Brain microvascular endothelial cell (primary cell): ENCODE data around the gene AGMO.

ENCODE experiments used
- DNase-seq: peaks from one replicate; pipeline ENCODE4 v3.0.0-alpha.2; 2020
- H3K27ac ChIP-seq: fragments of 250-450 bp; sonication (Bioruptor Pico); 2 replicates; pipeline ENCODE4 v1.5.1; 2020; ENCODE audit warnings: mild to moderate bottlenecking, moderate library complexity
- H3K27me3 ChIP-seq: fragments of 250-450 bp; sonication (Bioruptor Pico); replicated peaks from 2 replicates; pipeline ENCODE4 v1.5.1; 2020; ENCODE audit warnings: mild to moderate bottlenecking
- H3K36me3 ChIP-seq: fragments of 250-450 bp; sonication (Bioruptor Pico); replicated peaks from 2 replicates; pipeline ENCODE4 v1.5.1; 2020; ENCODE audit warnings: mild to moderate bottlenecking
- H3K4me3 ChIP-seq: 2 replicates; pipeline ENCODE4 v1.5.1; 2011; ENCODE audit warnings: low read depth, mild to moderate bottlenecking, control low read depth, low read length, moderate library complexity
- in situ Hi-C: cut with HindIII; loops from 2 replicates; pipeline ENCODE4 v1.10.0; 2017; ENCODE audit warnings: low sequenced_read_pairs, low pct_ligation_motif_present
- TF ChIP-seq, protein P1 (sequence below): IDR thresholded peaks from 2 replicates; pipeline ENCODE4 v1.5.1; 2011; ENCODE audit warnings: low read depth, mild to moderate bottlenecking, moderate library complexity, low read length, control low read depth, inconsistent platforms; ENCODE audit errors: missing control alignments

Gene AGMO

DNA sequence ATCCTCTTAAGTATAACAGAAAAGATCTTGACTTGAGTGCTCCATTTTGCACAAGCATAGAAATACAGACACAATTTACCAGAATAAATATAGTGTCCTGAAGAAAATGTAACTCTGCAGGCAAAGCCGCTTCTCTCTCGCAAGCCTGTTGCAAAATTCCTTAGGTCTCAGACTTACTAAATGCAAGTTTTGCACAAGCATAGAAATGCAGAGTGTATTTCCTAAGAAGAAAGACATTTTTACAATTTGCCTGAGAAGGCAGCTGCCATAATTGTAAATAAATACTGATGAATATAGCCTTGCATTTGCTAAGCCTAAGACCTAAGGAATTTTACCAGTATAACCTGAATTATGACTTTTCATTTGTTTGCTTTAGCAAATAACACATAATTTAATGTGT, 67.1 kb downstream of the AGMO start:
- H3K27ac ChIP-seq = no peak overlapping the region
- TF ChIP-seq, protein P1, sequence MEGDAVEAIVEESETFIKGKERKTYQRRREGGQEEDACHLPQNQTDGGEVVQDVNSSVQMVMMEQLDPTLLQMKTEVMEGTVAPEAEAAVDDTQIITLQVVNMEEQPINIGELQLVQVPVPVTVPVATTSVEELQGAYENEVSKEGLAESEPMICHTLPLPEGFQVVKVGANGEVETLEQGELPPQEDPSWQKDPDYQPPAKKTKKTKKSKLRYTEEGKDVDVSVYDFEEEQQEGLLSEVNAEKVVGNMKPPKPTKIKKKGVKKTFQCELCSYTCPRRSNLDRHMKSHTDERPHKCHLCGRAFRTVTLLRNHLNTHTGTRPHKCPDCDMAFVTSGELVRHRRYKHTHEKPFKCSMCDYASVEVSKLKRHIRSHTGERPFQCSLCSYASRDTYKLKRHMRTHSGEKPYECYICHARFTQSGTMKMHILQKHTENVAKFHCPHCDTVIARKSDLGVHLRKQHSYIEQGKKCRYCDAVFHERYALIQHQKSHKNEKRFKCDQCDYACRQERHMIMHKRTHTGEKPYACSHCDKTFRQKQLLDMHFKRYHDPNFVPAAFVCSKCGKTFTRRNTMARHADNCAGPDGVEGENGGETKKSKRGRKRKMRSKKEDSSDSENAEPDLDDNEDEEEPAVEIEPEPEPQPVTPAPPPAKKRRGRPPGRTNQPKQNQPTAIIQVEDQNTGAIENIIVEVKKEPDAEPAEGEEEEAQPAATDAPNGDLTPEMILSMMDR = no peak
- no peaks in the 10 kb centered on the region for H3K36me3 ChIP-seq
- H3K27me3 ChIP-seq = no peaks in the 10 kb centered on the region
- in situ Hi-C loops = no loop called here
- DNase-seq = no peak
- no peak overlapping the region for H3K4me3 ChIP-seq

- no peak for DNase-seq
- H3K36me3 ChIP-seq = no peaks in the 10 kb centered on the region
- TF ChIP-seq, protein P1 = no peak
Measured at GRCh38 chr7:15491361-15491760, 70.5 kb downstream of the AGMO start.

GRCh38 chr7:15490291-15490690, 71.5 kb downstream of the AGMO start:
- no peaks in the 10 kb centered on the region for H3K27me3 ChIP-seq
- DNase-seq = no peak
- no peak overlapping the region for H3K4me3 ChIP-seq
- TF ChIP-seq, protein P1 = no peak
- no peaks in the 10 kb centered on the region for H3K36me3 ChIP-seq
- in situ Hi-C loops = no loop called here
- H3K27ac ChIP-seq = no peak overlapping the region

More at GRCh38 chr7:15491361-15491760, 70.5 kb downstream of the AGMO start:
- in situ Hi-C loops = no loop called here
- Histone ChIP-seq H3K4me3 (no peak overlapping the region), H3K27ac (no peak overlapping the region), H3K27me3 (no peaks in the 10 kb centered on the region)

DNA sequence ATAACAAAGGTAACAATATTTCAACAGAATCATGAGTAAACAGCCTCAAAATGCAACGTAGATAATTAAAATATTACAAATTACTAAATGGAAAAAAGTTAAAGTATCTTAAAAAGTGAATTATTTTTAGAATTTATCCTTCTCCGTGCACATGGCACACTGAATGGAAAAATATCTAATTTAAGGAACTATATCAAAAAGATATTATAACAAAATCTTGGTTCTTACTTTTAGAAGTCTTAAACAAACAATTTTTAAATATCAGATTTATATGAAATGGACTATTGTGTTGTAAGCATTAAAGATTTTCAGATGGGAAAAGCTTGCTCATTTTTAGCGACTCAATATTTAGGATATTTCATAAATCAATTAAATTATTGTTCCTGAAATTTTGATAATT, 72.0 kb downstream of the AGMO start:
- H3K27ac ChIP-seq = no peak overlapping the region
- H3K27me3 ChIP-seq = no peaks in the 10 kb centered on the region
- in situ Hi-C loops = no loop called here
- DNase-seq = no peak
- H3K4me3 ChIP-seq = no peak overlapping the region
- no peaks in the 10 kb centered on the region for H3K36me3 ChIP-seq
- TF ChIP-seq, protein P1 = no peak

DNA sequence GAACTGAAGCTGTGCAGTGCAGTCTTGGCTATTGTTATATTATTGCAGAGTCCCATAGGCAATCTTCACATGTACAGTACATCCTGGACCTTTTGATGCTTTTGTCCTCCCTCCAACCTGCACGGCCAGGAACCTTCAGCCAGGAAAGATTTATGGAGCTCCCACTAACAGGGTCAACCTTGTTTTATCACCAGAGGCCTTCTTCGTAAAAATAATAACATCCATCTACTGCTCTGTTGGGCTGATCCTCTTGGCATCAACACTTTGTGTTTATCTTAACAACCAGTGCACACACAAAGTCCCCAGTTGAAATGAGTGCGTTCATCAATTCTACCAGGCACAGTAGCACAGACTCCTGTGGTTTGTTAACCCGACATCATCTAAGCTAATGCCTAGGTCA, 72.4 kb downstream of the AGMO start:
- in situ Hi-C loops = no loop called here
- no peaks in the 10 kb centered on the region for H3K36me3 ChIP-seq
- H3K4me3 ChIP-seq = no peak overlapping the region
- TF ChIP-seq, protein P1 = no peak
- DNase-seq = no peak
- H3K27me3 ChIP-seq = no peaks in the 10 kb centered on the region
- no peak overlapping the region for H3K27ac ChIP-seq

DNA sequence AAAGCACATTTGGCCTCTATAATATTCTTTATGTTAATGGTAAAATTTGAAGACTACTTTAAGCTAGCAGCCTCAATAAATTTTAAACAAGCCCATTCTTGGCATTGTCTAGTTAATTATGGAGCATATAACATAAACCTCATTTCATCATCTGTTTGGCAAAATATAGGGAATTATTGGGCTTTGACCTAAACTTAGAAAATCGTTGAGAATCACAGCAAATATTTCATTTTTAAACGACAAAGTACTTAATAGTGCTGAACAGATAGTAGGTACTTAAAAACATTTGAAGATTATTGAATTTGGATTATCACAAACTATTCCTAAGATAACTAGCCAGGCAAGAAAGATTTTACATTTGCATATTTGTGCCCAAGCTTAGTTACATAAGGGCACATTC, 73.4 kb downstream of the AGMO start:
- H3K36me3 ChIP-seq = no peaks in the 10 kb centered on the region
- no peaks in the 10 kb centered on the region for H3K27me3 ChIP-seq

More for the DNA sequence above, 73.4 kb downstream of the AGMO start:
- Histone ChIP-seq H3K27ac (no peak overlapping the region), H3K4me3 (no peak overlapping the region)
- no peak for DNase-seq
- in situ Hi-C loops = no loop called here
- TF ChIP-seq, protein P1 = no peak
